Stimulated activated naive CD8-positive, alpha-beta T cell treated with anti-CD3 and anti-CD28 coated beads, Interleukin-15, Interleukin-2, amounts not matched to agents 100 U/mL and 50 U/mL, for 24 hours (primary cell): ENCODE data around the gene PAGR1.
A peak's percentile ranks its signal among the peaks of the same experiment; 100 is the strongest.
"Not testable (repeated sequence)": the region's sequence is repeated elsewhere in the genome, so short reads cannot be mapped to it uniquely, and the experiment has no call there.

Experiments used
- ATAC-seq: fragments of 150-1000 bp; cut with Tn5 transposase; one replicate; pipeline ENCODE4 v1.10.0; 2021
- DNase-seq: peaks from one replicate; pipeline ENCODE4 v3.0.0; 2021

The PAGR1 gene

GRCh38 chr16:29791845-29792807 is 23.8 kb upstream of the PAGR1 start:
- ATAC-seq (no peak), DNase-seq (no peak)

- ATAC-seq, DNase-seq: not testable (repeated sequence)
These were observed 22.8 kb upstream of the PAGR1 start for GRCh38 chr16:29793153-29793552.

DNA sequence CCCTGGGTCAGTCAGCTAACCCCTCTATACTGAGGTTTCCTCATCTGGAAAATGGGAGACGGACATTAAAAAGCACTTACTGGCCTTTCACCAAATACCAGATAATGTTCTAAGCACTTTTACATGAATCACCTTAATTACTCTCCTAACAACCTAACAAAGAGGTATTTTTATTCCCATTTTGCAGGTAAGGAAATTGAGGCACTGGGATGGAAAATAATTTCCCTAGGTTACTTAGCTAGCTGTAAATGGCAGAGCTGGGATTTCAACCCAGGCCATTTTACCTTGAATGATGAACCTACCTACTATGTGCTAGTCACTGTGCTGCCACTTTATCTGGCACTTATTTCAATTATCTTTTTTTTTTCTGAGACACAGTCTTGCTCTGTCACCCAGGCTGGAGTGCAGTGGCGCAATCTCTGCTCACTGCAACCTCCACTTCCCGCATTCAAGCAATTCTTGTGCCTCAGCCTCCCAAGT is 21.7 kb upstream of the PAGR1 start:
- no peak for DNase-seq
- no peak for ATAC-seq

DNA sequence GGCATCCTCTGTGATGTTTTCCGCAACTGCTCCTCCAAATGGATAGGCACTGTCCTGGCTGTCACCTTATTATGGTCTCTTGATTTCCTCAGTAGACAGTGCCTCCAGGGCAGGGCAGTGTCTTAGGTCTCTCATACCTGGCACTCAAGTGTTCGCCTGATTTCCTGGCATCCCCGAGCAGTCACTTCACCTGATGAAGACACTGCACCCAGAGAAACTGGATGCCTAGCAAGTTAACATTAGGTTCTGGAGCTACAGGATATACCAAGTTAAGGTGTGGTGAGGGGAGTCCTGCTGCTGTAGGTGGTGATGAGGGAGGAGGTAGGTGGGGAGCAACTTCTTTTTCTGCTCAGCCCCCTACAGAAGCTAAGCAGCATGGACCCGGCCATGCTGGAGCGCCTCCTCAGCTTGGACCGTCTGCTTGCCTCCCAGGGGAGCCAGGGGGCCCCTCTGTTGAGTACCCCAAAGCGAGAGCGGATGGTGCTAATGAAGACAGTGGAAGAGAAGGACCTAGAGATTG is 13.5 kb upstream of the PAGR1 start:
- no peak for DNase-seq
- no peak for ATAC-seq

DNA sequence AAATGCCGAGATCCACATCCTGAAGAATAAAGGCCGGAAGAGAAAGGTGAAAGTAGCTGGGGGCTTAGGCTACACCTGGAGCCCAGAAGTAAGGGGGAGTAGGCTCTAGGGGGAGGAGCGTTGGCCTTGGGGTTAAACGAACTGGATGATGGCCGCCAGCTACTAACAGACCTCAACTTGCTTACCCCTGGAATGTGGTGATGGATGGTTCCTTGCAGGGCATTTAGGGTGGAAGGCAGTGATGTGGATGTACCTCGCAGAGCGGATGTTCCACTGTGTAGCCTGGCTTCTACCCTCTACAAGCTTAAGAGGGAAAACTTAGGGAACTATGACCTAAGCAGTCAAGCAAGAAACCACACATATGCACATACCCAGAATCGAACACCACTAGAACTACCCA is 11.9 kb upstream of the PAGR1 start:
- no peak for ATAC-seq

DNA sequence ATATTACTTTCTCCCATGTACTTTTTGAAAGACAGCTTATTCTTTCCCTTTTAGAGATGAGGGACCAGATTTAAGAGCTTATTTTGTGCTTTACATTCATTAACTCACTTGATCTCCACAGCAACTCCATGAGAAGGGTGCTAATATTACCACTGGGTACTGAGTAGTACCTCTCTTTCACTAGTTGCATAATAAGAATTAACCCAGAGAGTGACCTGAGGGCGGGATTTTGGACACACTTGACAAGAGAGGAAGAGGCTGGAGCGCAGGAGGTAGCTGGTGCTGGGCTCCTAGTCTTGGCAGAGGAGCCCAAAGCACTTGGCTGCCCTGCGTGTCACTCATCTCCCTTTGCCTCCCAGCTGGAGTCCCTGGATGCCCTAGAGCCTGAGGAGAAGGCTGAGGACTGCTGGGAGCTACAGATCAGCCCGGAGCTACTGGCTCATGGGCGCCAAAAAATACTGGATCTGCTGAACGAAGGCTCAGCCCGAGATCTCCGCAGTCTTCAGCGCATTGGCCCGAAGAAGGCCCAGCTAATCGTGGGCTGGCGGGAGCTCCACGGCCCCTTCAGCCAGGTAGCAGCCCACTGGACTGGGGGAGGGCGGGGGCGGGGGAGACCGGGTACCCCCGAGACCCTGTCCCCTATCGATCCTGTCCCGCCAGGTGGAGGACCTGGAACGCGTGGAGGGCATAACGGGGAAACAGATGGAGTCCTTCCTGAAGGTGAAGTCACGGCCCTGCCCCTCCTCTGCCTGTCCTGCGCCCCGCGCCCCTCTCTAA is 11.3 kb upstream of the PAGR1 start:
- no peak for DNase-seq
- ATAC-seq: no peak

More for the DNA sequence above, 11.9 kb upstream of the PAGR1 start:
- DNase-seq: no peak

DNA sequence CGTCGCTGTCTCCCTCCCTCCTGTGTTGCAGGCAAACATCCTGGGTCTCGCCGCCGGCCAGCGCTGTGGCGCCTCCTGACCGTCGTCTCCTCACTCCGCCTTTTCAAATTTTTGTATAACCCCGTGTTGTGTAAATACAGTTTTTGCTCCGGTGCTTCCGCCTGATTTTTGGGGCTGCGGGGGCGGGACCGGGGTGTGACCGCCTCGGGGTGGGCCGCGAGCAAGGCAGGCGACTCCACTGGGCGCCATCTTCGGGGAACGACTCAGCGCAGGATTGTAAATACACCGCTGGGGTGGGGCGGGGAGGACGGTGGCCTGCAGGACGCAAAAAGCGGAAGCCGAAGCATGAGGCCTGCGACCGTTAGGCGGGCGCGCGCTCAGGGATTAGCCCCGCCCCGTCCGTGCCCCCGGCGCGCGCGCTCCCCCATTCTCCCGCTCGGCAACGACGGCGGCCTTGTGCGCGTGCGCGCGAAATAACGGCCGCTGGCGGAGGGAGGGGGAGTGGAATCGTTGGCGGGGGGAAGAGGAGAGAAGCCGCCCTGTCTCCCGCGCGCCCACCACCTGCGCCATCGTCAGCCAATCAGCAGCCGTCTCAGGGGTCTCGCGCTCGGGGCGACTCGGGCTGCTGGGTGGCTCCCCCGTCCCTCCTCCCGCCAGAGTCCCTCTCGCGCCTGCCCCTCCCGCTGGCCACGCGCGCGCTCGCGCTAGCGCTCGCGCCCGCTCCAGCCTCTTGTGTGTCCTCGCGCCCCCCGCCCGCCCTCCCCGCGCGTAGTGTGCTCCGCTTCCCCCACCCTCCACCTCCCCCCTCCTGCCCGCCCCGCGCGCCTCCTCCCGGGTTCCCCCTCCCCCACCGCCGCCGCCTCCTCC is 10.5 kb upstream of the PAGR1 start:
- peak; percentile 98 for DNase-seq
- ATAC-seq: peak; percentile 72

DNA sequence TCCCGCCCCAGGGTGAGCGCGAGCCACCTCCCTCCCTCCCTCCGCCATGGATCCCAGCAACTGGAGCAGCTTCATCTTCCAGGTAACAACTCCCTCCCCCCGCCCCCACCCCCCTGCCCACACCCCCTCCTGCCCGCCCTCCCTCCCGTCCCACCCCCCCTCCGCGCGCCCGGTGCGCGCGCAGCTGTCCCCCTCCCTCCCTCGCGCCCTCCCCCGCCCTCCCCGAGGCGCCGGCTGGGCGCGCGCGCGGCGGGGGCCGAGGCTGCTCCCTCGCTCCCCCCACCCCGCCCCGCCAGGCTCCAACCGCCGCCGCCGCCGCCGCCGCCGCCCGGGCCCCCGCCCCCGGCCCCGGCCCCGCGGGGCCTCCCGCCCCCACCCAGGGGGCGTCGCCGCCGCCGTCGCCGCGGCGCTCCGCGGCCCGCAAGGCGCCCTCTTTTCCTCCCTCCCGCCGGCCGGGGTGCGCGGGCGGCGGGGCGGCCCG is 9.8 kb upstream of the PAGR1 start, which contains the start of gene MAZ:
Gene MAZ, plus strand, starts transcription at position 431 of the 481 bp plus-strand sequence. CDS start 173 bp downstream, outside the sequence.
- ATAC-seq (peak; percentile 0), DNase-seq (peak; percentile 82)

GRCh38 chr16:29806641-29807425 is 9.1 kb upstream of the PAGR1 start:
- ATAC-seq: peak; percentile 5
- peak; percentile 78 for DNase-seq

DNA sequence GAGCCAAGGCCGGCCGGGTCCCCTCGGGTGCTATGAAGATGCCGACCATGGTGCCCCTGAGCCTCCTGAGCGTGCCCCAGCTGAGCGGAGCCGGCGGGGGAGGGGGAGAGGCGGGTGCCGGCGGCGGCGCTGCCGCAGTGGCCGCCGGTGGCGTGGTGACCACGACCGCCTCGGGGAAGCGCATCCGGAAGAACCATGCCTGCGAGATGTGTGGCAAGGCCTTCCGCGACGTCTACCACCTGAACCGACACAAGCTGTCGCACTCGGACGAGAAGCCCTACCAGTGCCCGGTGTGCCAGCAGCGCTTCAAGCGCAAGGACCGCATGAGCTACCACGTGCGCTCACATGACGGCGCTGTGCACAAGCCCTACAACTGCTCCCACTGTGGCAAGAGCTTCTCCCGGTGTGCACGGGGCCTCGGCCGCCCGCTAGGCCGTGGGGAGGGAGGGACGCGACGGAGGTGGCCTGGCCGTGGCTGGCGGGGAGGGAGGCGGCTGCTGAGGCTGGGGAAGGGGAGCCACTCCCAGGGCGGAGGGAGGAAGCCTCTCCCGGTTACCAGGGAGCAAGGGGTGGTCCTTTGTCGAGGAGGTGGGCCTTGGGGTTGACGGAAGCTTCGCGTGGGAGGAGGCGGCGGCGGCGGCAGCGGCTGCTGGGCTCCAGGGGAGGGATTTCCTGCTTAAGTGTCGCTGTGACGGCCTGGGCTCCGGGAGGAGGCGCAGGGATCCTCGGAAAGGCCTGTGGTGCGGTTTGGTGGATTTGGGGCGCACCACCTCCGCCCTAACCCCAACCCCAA is 8.3 kb upstream of the PAGR1 start:
- DNase-seq (peak; percentile 92), ATAC-seq (peak; percentile 19)

DNA sequence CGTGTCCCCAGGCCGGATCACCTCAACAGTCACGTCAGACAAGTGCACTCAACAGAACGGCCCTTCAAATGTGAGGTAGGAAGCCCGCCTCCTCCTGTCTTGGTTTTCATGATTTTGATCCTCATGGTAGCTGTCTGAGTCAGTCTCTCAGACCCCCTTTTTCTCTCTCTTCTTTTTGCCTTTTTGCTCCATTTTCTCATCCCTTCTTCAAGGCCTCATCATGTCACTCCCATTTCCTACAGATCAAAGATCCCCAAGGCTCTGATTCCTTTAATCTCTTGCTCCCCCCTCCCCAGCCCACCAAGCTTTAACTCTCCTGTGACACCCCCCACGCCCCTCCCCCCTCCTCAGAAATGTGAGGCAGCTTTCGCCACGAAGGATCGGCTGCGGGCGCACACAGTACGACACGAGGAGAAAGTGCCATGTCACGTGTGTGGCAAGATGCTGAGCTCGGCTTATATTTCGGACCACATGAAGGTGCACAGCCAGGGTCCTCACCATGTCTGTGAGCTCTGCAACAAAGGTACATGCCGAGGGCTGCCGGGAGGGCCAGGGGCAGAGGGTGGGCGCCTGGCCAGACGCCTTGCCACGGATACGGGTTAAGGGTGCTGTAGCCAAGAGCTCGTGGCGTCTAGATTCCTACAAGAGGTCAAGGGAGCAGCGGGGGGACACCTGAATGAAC is 7.6 kb upstream of the PAGR1 start:
- ATAC-seq (no peak), DNase-seq (no peak)

- DNase-seq: no peak
- no peak for ATAC-seq
These were observed 6.8 kb upstream of the PAGR1 start for GRCh38 chr16:29809031-29809747.

- peak; percentile 68 for DNase-seq
- no peak for ATAC-seq
These were observed 5.9 kb upstream of the PAGR1 start for GRCh38 chr16:29809850-29810698.

DNA sequence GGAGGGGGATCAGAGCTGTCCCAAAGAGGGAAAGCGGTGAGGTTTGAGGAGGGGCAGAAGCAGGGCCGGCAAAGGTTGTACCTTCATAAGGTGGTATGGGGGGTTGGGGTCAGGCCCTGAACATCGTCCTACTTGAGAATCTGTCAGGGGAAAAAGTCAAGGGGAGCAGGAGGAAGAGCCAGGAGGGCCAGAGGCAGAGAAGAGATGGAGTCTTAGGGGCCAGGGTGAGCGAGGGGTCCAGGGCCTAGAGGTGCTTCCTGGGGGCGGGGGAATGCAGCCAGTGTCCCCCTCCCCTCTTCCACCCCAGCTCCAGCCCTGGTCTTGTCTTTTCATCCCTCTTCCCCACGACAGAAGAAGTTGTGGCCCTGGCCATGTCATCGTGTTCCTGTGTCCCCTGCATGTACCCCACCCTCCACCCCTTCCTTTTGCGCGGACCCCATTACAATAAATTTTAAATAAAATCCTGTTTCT is 5.2 kb upstream of the PAGR1 start:
- ATAC-seq (no peak), DNase-seq (no peak)

DNA sequence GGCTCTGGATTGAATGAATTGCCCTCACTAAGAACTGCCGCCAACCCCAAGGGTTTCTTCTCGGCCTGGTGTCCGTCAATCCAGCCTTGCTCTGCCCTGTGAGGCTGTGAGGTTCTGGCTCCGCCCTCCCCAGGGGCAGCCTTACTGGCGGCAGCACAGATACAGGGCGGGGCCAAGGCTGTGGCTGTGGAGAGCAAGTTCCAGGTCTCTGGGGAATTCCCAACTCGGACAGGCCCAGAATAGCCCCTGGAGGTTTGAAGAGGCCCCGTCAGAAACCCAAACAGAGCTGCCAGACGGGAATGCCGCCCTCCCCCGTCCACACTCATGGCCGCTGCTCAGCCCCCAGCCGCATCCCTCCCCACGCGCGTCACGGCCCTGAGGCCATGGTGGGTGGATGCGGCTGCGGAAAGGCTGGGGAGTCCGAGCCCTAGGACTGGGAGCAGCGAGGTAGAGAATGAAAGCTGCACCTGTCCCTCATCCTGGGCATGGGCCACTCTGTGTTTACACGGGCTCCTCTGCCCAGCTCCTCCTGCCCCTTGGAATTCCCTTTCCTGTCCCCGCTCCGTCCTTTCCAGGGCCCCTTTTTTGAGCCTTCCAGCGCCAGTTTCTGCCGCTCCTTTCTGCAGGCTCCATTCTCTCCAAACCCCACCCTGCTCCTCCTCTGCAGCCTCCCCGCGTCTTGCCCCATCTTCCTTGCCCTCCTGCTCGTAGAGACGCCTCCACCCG is 4.6 kb upstream of the PAGR1 start:
- ATAC-seq (peak; percentile 50), DNase-seq (peak; percentile 90)

DNA sequence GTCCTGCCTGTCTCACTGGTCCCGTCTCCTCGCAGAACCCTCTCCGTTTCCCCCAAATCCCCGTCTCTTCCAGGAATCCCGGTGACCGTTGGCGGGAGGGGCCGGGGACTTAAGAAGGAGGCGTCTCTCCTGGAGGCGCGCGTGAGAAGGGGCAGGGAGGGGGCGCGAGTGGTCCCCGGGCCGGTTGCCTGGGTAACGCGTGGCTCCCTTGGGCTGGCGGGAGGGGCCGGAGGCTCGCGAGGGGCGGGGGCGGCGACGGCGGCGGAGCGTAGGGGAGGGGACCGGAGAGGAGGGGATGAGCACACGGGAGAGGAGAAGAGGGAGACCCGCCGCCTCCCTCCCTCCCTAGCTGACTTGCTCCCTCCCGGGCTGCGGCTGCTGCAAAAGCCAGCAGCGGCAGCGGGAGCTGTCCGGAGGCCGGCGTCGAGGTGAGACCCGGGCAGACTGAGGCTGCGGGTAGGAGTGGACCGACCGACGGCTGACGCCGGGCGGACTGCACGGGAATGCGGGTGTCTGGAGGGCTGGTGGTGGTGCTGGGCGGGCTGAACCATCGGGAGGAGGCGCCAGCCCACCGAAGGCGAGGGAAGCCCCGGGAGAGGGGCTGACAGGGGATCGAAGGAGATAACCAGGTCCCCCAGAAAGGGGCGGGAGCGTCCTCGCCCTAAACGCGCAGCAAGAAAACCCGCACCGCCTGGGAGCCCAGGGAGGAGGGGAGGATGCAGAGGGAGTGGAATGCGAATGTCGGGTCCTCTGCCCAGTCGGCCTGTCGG is 3.9 kb upstream of the PAGR1 start, which contains the start of gene PRRT2:
Gene PRRT2, plus strand, starts transcription at position 298 of the 770 bp plus-strand sequence. CDS start 862 bp downstream, outside the sequence.
- DNase-seq: peak; percentile 71

More for the DNA sequence above, 3.9 kb upstream of the PAGR1 start, which contains the start of gene PRRT2:
- ATAC-seq: no peak
